K562 (cell line): ENCODE data around the gene LPAR2. TPM values are rescaled to one million over a fixed set of nuclear protein-coding genes. Genes with fewer than 3 reads are reported as not detected.

Experiments
- ATAC-seq: fragments of 200-7000 bp; cut with Tn5 transposase; 3 replicates; pipeline ENCODE4 v1.9.1; 2020; ENCODE audit warnings: moderate library complexity
- BruUV-seq: library from RNA; stranded (reverse); fragments of 400-500 nt; replicated peaks from 2 replicates; lab custom pipeline; 2021; lab: Mats Ljungman, UMichigan
- CTCF ChIA-PET: fragments of 300-600 bp; formaldehyde crosslinking; extraction: SDS; loops from one replicate; lab custom pipeline; 2021; ENCODE audit warnings: low intra/inter-chr PET ratio; lab: Yijun Ruan, JAX
- POLR2A ChIA-PET: fragments of 300-600, 350-650 bp; sonication (Branson Sonifier 250); formaldehyde crosslinking; extraction: SDS; loops from one replicate; lab custom pipeline; 2021; ENCODE audit warnings: antibody characterized with exemption, inconsistent platforms; lab: Yijun Ruan, JAX
- DNase-seq, 4 experiments: peaks; one replicate each; pipeline versions ENCODE4 v3.0.0 to v3.0.0-alpha.2; 2011 to 2018; ENCODE audit warnings: low spot score in 3 of 4, mixed read lengths in 3 of 4; ENCODE audit errors: extremely low read depth in 1 of 4
- FAIRE-seq: peaks from 2 replicates; lab custom pipeline; 2011; peaks lifted over from hg19 to GRCh38; lab: Jason Lieb, UNC
- H2AFZ ChIP-seq: 2 replicates; pipeline ENCODE4 v1.6.0; 2011; ENCODE audit warnings: low read depth, low read length, control low read depth, inconsistent platforms
- H3K27ac ChIP-seq: fragments of 200-600 bp; 3 replicates; pipeline ENCODE4 v1.8.0; 2011; ENCODE audit warnings: low read depth, mild to moderate bottlenecking, control low read depth, inconsistent platforms, low read length, moderate library complexity, mixed read lengths; ENCODE audit errors: extremely low read depth
- H3K27me3 ChIP-seq, 2 experiments: fragments of 300-600 bp in 1 of 2; 2 replicates in 1 of 2; 3 replicates in 1 of 2; pipeline versions ENCODE4 v1.6.0 to v1.8.0; 2011; ENCODE audit warnings: inconsistent platforms in 2 of 2, low read length in 2 of 2, mild to moderate bottlenecking in 1 of 2, mixed read lengths in 1 of 2, moderate library complexity in 1 of 2; ENCODE audit not compliant: control insufficient read depth in 2 of 2, insufficient read depth in 2 of 2
- H3K36me3 ChIP-seq: fragments of 300-600 bp; 3 replicates; pipeline ENCODE4 v1.8.0; 2011; ENCODE audit warnings: mild to moderate bottlenecking, low read length, inconsistent platforms; ENCODE audit not compliant: control insufficient read depth, insufficient read depth
- H3K4me1 ChIP-seq, 2 experiments: fragments of 200-600 bp in 1 of 2; replicated peaks in 1 of 2; 2 replicates in 1 of 2; 3 replicates in 1 of 2; pipeline versions ENCODE4 v1.5.1 to v1.8.0; 2011; ENCODE audit warnings: inconsistent platforms in 2 of 2, low read length in 2 of 2, mild to moderate bottlenecking in 1 of 2, mixed read lengths in 1 of 2, moderate library complexity in 1 of 2; ENCODE audit not compliant: control insufficient read depth in 2 of 2, insufficient read depth in 2 of 2
- H3K4me2 ChIP-seq: 2 replicates; pipeline ENCODE4 v1.6.1; 2011; ENCODE audit warnings: low read length, control low read depth, inconsistent platforms, mixed read lengths; ENCODE audit not compliant: insufficient read depth
- H3K4me3 ChIP-seq: fragments of 200-600 bp; sonication (generic), shearing (Covaris generic); 2 replicates; pipeline ENCODE4 v1.5.1; 2016; ENCODE audit warnings: control low read depth, inconsistent platforms
- H3K79me2 ChIP-seq: fragments of 200-600 bp; 3 replicates; pipeline ENCODE4 v1.8.0; 2011; ENCODE audit warnings: low read length, inconsistent platforms; ENCODE audit not compliant: control insufficient read depth, insufficient read depth
- H3K9ac ChIP-seq, 2 experiments: 2 replicates each; pipeline versions ENCODE4 v1.6.0 to v1.6.1; 2011; ENCODE audit warnings: low read depth in 2 of 2, low read length in 2 of 2, control low read depth in 1 of 2, inconsistent platforms in 1 of 2, mild to moderate bottlenecking in 1 of 2, mixed read lengths in 1 of 2; ENCODE audit not compliant: insufficient read depth in 1 of 2
- H3K9me1 ChIP-seq: one replicate; pipeline ENCODE4 v1.6.0; 2011; ENCODE audit warnings: inconsistent platforms, mild to moderate bottlenecking, low read length, moderate library complexity; ENCODE audit not compliant: control insufficient read depth, insufficient read depth
- H3K9me3 ChIP-seq: replicated peaks from 2 replicates; pipeline ENCODE4 v1.5.1; 2011; ENCODE audit warnings: low read depth, low read length, inconsistent platforms; ENCODE audit not compliant: control insufficient read depth, insufficient read depth
- H4K20me1 ChIP-seq: replicated peaks from 2 replicates; pipeline ENCODE4 v1.6.1; 2011; ENCODE audit warnings: low read length, inconsistent platforms, mixed read lengths; ENCODE audit not compliant: control insufficient read depth, insufficient read depth
- BRF1 ChIP-seq: IDR thresholded peaks from 3 replicates; pipeline ENCODE4 v1.6.1; 2011; ENCODE audit warnings: borderline replicate concordance, mild to moderate bottlenecking; ENCODE audit not compliant: insufficient read length; ENCODE audit errors: extremely low read depth
- CREB3 ChIP-seq: fragments of 450-650 bp; conservative IDR thresholded peaks from 2 replicates; pipeline ENCODE4 v1.6.1; 2016; ENCODE audit warnings: missing genetic modification characterization, low read depth, mild to moderate bottlenecking, missing compliant biosample characterization, moderate library complexity
- HDAC2 ChIP-seq: fragments of 450-650 bp; IDR thresholded peaks from 2 replicates; pipeline ENCODE4 v1.6.1; 2016; ENCODE audit warnings: mild to moderate bottlenecking
- KDM1A ChIP-seq, 2 experiments: fragments of 450-650 bp; IDR thresholded peaks; 2 replicates each; pipeline ENCODE4 v1.6.1; 2016; ENCODE audit warnings: mild to moderate bottlenecking in 2 of 2
- MITF ChIP-seq: IDR thresholded peaks from 2 replicates; pipeline ENCODE4 v1.6.1; 2014; ENCODE audit warnings: antibody characterized with exemption
- YBX1 ChIP-seq: fragments of 450-650 bp; IDR thresholded peaks from 2 replicates; pipeline ENCODE4 v1.7.1; 2016; ENCODE audit warnings: mild to moderate bottlenecking
- ZBTB34 ChIP-seq: fragments of 250-450 bp; sonication (Bioruptor Pico); IDR thresholded peaks from 2 replicates; pipeline ENCODE4 v1.8.0; 2021; ENCODE audit warnings: mild to moderate bottlenecking, moderate library complexity
- ZNF124 ChIP-seq: sonication (generic); formaldehyde crosslinking; IDR thresholded peaks from 2 replicates; pipeline ENCODE4 v1.8.1; 2022; ENCODE audit warnings: missing genetic modification reagents
- ZNF398 ChIP-seq: fragments of 250-450 bp; sonication (Bioruptor Pico); IDR thresholded peaks from 2 replicates; pipeline ENCODE4 v1.8.0; 2021; ENCODE audit warnings: moderate library complexity, mild to moderate bottlenecking, inconsistent platforms
- ZNF512 ChIP-seq: IDR thresholded peaks from 2 replicates; pipeline ENCODE4 v1.6.1; 2016; ENCODE audit warnings: missing genetic modification characterization, missing compliant biosample characterization
- ZNF707 ChIP-seq: fragments of 250-450 bp; sonication (Bioruptor Pico); conservative IDR thresholded peaks from 2 replicates; pipeline ENCODE4 v1.8.0; 2022; ENCODE audit warnings: inconsistent platforms, mild to moderate bottlenecking, moderate library complexity
- whole genome bisulfite sequencing: fragments of 100-300 bp; shearing (Covaris generic); methylation state at CpG from one replicate; pipeline ENCODE4 v1.1.6; 2016; ENCODE audit warnings: low coverage, mixed read lengths; ENCODE audit not compliant: insufficient coverage; ENCODE audit errors: missing lambda C conversion rate; 5-methylcytosine and 5-hydroxymethylcytosine counted together
- in situ Hi-C: fragments of 300-500 bp; cut with MboI; formaldehyde crosslinking; loops from 4 replicates; pipeline ENCODE4 v1.15.0; 2018; ENCODE audit warnings: inconsistent platforms, mixed read lengths
- intact Hi-C: fragments of 100-400 bp; cut with micrococcal nuclease; formaldehyde crosslinking; loops from 2 replicates; pipeline ENCODE4 v1.14.2; 2022
- polyA plus RNA-seq, 8 experiments: library from polyadenylated mRNA; depleted of rRNA in 4 of 8; stranded (reverse) in 5 of 8; unstranded in 3 of 8; fragments of >200 nt; fragmentation: Nextera tagmentation in 2 of 8; fragmentation: Illumina TruSeq in 1 of 8; extraction: Ambion mirVana in 2 of 8; extraction: Trizol in 1 of 8; gene quantifications; 2 replicates each; pipeline versions ENCODE4 v1.2.1 to v1.2.3, GENCODE V29; 2011 to 2014; ENCODE audit warnings: inconsistent platforms in 1 of 8, missing spikeins in 1 of 8
- total RNA-seq, 7 experiments: library from RNA; depleted of rRNA in 6 of 7; stranded (reverse); fragments of >200 nt in 6 of 7; fragmentation: Illumina TruSeq in 2 of 7; extraction: Trizol in 2 of 7; gene quantifications; 2 replicates each; pipeline versions ENCODE4 v1.2.1 to v1.2.3, GENCODE V29; 2011 to 2021; ENCODE audit warnings: low replicate concordance in 1 of 7

Gene LPAR2
- total and polyA plus RNA-seq, 9 of the 15 experiments (the other 6 are each of a cell fraction or from before 2014, with no cell fraction given): 0.63 to 13.8 (median 4.4) TPM

GRCh38 chr19:19672816-19673215, 44.8 kb upstream of the LPAR2 start:
- WGBS: 91% methylated on average over 3 of the region's 3 CpGs
- in situ Hi-C loops: no loop called here
- Histone ChIP-seq H3K9me3 (peaks cover 15% of the 10 kb centered on the region), H3K79me2 (peaks cover 24% of the 10 kb centered on the region), H3K4me3 (no peak overlapping the region), H3K4me1 (peaks cover 6 to 21% of the 10 kb centered on the region in 2 experiments), H3K27me3 (no peaks in the 10 kb centered on the region), H3K27ac (no peak overlapping the region), H2AFZ (no peak overlapping the region), H4K20me1 (no peaks in the 10 kb centered on the region), H3K36me3 (peaks cover 36% of the 10 kb centered on the region; the same call in 2 of the 3 replicates), H3K4me2 (no peak overlapping the region), H3K9me1 (no peaks in the 10 kb centered on the region), H3K9ac (no peak overlapping the region)
- intact Hi-C loops: no loop called here
- CTCF ChIA-PET: no interaction called here
- FAIRE-seq (no peak), ATAC-seq (no peak), DNase-seq (no peak)
- POLR2A ChIA-PET: no interaction called here
- no TSS peak for BruUV-seq
- TF ChIP-seq ZNF124 (CRISPR knock-in tag): no peak
- TF ChIP-seq ZNF707 (CRISPR knock-in tag): no peak
- no peak for TF ChIP-seq BRF1
- TF ChIP-seq HDAC2: no peak
- no peak for TF ChIP-seq CREB3 (tag)
- TF ChIP-seq ZBTB34 (CRISPR knock-in tag): no peak
- TF ChIP-seq ZNF512: no peak
- TF ChIP-seq KDM1A (IDR thresholded peaks at IDR 0.05): no peak
- TF ChIP-seq ZNF398: no peak
- TF ChIP-seq YBX1: no peak
- TF ChIP-seq MITF: no peak
